IPS DF 4.7 (cell line): ENCODE results near the gene INPP5A.

Experiments
- DNase-seq: peaks from one replicate; pipeline ENCODE4 v3.0.0-alpha.2; 2013; ENCODE audit warnings: low spot score; ENCODE audit errors: extremely low read depth

INPP5A gene

DNA sequence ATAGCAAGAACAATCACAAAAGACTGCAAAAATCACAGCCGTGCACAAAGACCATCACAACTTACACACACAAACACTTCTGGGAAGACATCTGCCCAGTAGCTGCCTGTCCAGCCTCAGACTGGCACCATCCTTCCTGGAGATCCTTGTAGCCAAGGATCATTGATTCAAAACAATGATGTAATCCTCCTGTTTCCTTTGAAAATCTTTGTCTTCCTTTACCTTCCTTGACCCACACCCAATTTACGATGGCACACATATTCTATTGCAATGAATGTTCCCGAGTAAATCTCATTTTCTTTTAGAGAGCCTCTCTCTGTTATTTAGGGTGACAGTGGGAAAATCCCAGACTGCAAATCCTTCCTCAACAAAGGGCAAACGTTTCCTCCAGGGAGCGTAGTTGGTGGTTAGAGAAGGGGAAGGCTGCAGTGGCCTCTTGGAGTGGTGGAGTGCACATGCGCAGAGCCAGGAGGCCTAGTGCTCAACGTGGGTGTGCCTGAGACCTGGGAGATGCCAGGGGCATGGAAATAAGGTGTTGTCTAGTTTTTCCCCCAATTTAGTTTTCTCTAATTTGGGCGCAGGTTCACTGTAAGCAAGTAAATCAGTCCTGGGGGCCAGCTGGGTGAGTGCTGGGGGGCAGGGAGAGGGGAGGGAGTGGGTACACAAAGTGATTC lies 3.1 kb upstream of the INPP5A start:
- no peak for DNase-seq

DNA sequence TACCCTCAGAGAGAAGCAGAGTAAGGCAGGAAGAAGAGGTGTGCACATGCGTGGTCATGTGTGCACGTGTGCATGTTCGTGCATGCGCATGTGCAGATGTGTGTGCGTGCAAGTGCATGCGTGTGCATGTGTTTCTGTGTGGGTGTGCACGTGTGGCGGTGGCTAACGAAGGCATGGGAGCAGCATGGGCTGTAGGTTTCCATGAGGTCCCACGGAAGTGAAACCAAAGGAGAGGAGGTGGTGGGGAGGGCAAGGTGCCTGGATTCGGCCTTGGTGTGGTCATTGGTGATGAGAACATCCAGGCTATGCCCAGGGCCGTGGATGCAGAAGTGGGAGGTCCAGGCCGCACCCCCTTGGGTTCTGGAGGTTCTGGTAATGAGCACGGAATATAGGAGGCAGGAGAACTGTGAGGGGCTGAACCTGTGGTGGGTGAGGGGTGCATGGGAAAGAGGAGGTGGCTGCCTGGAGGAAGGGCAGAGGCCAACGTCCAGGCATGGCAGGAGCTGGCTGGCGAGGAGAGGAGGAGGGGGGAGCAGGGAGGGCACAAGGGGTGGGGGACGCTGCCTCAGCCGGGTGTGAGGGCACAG lies 2.4 kb upstream of the INPP5A start:
- no peak for DNase-seq

DNA sequence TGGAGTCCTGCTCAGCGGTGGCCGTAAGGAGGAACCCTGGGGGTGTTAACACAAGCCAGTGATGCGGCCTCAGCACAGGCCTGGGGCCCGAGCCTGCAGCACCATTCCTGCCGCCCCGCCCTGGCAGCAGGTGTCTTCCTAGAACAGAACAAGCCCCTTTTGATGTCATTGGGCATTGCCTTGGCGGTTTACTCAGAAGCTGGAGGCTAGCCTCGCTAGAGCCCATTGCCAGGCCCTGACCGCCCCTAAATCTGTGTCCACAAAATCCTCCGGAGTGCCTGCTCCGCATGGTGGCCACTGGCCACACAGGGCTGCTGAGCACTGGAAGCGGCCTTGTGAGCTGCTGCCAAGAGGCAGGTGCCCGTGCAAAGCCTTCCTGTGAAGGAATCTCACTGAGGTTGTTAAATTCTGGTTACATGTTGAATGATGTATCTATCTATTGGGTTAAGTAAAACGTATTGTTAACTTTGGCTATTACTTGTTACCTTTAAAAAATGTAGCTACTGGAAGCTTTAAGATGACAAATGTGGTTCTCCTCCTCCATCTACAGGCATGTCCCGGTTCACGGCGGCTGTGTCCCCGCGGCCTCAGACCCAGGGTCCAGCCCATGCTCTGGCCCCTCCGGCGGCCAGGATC lies 1.2 kb upstream of the INPP5A start:
- DNase-seq, result no peak

DNA sequence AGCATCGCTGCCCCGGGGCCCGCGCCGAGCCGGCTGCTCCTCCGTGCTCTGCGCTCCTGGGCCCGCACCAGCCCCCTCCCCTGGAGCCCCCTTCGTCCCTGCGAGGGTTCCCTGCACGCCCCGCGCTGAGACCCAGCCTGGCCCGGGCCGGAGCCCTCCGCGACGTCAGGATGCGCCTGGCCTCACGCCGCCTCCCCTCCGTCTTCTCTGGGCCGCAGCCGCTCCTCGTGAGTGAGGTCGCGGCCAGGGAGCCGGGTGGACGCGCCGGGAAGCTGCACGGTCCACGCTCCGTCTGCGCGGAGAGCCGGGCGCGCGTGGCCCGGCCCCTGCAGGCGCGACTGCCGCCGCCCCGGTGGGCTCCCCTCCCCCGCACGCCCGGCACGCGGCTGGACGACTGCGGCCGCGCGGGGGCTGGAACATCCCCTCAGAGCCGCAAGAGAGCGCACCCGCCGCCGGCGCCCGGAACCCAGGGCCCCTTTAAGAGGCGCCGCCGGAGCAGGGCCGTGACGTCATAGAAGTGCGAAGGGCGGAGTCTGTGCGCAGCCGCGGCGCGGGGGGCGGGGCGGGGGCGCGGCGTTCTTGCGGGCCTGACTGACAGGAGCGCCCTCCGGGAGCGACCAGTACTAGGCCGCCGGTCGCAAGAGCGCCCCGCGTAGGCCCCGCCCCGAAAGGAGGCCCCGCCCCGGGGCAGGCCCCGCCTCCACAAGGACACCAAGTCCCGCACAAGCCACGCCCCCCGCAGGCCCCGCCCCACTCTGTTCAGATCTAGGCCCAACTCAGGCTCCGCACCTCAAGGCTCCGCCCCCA lies 507 bp upstream of the INPP5A start:
- DNase-seq, result no peak

DNA sequence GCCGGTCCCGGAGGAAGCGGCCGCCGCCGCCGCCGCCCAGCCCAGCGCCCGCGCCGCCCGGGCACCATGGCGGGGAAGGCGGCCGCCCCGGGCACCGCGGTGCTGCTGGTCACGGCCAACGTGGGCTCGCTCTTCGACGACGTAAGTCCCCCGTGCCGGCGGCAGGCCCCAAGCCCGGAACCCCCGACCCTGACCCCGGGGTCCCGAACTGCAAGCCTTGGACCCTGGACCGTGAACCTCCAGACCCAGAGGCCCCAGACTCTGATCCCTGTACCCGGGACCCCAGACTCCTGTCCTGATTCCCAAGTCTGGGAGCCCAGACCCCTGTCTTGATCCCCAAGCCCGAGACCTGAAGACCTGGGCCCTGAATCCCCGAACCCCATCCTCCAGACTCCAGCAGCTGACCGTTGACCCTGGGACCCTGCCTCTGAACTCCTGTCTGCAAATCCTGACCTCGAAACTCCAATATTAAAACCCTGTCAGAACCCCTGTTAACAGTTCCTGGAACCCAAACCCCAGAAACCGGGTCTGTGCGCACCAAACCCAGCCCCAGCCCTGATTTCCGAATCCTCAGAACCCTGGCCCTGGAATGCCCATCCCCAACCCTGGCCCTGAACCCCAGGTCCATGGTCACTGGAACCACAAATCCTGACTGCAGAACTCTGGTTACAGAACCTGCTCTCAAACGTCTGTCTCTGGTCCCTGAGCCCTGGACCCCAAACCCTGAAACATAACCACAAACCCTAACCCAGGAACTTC lies 623 bp downstream of the INPP5A start:
- DNase-seq, result no peak

DNA sequence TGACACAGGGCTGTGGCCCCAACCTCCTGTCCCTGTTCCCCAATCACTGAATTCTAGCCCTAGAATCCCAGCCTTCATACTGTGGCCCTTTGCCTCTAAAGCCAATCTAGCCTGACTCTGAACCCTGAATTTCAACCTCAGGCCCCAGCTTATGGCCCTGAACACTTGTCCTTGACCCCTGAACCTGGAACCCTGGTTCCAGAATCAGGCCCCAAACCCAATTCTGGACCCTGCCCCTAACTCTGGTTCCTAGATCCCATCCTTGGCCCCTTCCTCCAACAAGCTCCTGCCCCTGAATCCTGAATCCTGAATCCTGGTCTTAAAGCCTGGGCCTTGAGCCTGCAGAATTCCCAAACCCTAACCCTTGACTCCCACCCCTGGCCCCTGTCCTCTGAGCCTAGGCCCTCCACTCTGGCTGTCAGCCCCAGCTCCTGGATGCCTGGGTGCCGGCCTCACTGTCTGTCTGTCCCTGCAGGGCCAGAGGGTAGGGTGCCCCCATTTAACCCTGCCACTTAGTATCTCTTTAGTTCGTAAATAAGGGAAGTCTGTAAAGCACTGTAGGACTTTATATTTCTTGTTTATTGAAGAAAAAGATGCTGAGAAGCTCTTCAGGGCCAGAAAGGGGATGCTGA lies 1.3 kb downstream of the INPP5A start:
- no peak for DNase-seq

DNA sequence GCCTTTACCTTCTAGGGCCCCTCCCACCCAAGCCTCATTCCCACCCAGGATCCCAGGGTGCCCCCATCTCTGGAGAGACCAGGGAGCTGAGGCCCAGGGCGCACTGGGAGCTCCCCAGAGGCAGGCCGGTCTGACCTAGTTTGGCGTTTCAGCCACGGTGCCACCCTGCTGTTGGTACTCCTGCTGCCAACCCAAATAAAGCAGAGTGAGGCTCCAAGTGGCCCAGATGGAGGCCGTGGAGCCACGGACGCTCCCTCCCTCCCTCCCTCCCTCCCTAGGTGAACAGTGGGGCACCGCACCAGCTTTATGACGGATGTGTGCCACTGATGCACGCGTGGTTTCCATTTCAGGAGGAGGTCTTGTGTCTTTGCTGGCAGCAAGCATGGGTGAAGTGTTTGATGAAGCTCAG lies 1.8 kb downstream of the INPP5A start:
- DNase-seq, result no peak

DNA sequence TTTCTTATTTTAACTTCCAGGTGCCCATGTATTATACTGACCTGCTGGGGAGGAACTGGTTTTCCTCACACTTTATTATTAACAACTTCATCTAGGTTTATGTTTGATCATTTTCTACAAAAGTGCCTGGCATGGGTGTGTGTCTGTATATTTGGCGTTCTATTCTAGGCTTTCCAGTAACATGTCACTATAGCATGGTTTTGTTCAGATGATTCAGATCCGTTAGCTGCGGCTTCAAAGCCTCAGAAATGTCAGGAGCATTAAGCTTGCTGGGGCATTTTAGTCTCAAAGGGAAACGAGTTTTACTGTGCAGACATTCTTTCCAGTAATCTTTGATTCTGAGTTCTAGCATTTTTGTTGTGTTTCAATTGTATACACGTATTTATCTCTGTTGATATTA lies 2.3 kb downstream of the INPP5A start:
- no peak for DNase-seq

DNA sequence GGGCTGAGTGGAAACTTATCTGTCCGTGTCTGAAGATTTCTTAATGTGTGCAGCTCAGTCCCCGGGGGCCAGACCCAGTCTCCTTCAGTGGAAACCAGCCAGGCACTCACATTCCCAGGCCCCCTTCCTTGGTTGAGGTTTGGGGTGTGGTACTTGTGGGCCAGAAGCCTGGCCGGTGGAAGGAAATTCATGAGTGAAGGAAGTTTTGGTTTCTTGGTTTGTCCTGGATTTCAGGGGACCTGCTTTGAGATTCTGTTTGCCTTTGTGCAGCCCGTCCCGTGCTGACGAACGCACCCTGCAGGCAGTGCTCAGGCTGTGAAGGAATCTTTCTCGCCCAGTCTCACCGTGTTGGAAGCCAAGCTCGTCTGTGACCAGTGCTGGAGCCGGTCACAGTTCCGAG lies 2.9 kb downstream of the INPP5A start:
- DNase-seq, result no peak

DNA sequence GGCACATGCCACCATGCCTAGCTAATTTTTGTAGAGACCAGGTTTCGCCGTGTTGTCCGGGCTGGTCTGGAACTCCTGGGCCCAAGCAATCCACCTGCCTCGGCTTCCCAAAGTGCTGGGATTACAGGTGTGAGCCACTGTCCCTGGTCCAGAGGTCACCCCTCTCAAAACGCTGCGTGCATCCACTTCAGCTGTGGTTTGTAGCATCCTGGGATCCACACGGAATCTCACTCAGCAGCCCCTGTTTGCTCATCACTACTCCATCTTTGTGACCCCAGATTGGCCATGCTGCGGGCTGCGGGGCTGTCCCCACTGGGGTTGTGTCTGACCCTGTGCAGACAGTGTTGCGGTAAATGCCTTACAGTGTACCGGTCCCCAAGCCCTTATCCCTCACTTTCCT lies 3.5 kb downstream of the INPP5A start:
- no peak for DNase-seq

DNA sequence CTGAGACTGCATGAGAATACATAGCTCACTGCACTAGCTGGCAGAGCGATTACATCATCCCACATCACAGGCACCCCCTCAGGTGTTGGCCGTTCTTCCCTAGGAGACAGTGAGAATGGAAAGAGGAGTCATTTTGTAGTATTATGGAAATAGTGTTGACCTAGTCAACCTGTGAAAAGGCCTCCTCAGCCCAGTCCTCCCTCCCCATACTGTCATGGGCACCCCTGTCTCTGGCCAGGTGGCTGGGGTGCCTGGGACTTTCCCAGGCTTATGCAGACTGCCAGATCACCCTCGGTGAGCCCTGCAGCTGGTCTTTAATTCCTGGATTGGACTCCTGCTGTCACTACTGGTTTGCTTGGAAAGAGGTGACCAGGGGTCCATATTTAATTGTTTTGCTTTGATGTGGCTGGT lies 4.0 kb downstream of the INPP5A start:
- DNase-seq, result no peak

DNA sequence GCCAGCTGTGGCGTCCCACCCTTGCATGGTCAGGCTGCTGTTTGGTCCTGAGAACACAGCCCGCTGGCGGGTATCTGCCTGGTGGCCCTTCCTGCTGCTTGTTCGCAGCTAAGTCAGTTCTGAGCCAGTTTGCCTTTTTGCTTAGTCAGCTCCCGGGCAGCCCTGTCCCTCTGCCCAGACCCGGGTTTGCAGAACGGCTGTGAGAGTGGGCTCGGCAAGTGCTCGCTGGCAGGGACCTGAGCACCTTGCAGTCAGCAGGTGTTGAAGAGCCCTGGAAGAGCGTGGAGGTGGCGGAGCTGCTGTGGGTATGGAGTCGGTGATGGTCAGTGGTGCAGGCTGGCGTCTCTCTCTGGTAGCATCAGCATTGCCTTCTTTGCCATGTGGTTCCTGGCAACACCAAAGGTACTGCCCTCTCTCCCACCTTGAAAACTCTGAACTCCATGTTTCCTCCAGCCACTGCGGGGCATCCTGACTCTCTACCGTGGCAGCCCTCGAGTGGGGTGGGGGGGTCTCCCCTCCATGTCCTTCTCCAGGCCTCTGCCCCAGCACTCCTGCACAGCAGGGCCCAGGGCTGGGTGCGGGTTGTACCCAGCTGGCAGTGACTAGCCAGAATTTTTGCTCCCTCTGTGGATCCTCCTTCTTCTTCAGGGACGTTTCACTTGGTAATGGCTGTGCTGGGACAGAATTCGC lies 4.6 kb downstream of the INPP5A start:
- no peak for DNase-seq

DNA sequence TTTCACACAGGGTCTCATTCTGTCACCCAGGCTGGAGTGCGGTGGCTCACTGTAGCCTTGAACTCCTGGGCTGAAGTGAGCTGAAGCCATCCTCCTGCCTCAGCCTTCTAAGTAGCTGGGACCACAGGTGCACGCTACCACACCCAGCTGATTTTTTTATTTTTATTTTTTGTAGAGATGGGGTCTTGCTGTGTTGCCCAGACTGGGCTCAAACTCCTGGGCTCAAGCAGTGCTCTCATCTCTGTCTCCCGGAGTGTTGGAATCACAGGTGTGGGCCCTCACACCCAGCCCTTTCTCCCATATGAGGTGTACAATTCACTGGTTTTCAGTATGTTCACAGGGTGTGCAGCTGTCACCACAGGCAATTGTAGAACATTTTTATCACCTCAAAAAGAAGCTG lies 5.2 kb downstream of the INPP5A start:
- DNase-seq, result no peak

DNA sequence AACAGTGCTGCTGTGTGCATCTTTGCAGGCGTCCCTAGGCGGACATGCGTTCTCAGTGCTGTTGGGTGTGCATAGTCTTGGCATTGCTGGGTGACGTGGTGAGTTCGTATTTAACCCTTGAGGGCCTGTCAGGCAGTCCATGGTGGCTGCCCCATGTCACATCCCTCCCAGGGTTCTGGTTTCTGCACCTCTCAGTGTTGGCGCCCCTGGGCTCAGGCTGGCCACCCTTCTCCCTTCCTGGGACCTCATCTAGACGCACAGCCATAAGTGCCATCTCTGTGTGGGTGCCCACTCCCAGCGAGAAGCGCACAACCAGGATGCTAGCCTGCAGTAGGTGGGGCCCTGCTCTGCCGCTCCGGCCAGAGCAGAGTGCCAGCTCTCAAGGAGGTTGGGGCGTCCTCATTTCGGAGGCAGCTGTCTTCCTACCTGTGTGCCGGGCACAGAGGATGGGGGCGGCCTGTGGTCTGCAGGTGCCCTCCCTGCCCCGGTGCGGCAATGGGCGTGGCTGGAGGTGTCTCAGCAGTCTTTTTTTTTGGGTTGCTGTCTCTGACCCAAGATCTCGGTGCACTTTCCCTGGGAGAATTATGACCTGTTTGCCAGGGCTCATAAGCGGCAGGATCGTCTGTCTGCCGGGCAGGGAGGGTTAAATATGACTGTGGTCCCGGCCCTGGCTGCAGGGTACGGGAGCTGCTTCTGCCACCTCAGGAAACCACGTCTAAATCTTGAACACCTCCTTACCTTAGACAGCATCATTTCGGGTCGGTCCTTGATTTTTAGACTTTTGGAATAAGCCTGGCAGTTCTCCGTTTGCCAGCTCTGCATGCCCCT lies 6.5 kb downstream of the INPP5A start:
- DNase-seq, result no peak

DNA sequence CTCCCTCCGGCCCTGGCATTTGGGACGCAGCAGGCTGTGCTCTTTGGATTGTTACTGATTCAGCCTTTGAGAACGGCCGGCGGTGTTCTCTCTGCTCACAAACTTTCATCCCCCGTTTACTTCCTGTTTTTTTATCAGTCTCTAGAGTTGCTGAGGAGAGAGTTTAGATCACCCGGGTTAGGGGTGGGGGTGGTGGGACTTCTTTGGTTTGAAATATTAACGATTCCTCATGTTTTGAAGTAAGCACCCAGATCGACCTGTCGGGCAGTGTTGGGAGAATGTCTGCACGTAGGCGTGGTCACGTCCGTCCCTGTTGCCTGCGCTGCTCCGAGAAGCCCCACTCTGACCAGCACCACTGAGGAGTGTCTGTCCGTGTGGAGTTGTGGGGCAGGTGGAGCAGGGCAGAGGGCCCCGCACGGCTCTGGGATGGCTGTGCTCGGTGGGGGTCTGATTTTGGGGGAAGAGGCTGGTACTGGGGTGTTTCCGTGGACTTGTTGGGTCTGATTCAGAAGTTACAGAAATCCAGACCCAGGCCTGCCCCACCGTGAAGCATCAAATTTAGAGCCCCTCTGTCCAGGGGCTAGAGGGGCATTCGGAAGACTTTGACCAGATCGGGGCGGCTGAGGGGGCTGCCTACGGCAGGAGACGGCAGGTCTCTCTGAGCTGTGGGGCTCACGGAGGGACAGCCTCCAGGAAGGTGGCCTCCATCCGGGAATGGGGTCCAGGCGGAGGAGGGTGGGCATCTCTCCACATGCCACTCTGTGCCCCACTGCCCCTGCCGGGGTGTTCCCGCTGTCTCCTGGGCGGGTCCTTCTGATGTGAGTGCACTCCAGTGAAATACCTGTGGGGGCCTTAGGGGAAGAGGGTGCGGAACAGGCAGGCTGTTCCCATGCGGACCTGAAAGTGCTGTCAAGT lies 7.4 kb downstream of the INPP5A start:
- DNase-seq, result no peak

DNA sequence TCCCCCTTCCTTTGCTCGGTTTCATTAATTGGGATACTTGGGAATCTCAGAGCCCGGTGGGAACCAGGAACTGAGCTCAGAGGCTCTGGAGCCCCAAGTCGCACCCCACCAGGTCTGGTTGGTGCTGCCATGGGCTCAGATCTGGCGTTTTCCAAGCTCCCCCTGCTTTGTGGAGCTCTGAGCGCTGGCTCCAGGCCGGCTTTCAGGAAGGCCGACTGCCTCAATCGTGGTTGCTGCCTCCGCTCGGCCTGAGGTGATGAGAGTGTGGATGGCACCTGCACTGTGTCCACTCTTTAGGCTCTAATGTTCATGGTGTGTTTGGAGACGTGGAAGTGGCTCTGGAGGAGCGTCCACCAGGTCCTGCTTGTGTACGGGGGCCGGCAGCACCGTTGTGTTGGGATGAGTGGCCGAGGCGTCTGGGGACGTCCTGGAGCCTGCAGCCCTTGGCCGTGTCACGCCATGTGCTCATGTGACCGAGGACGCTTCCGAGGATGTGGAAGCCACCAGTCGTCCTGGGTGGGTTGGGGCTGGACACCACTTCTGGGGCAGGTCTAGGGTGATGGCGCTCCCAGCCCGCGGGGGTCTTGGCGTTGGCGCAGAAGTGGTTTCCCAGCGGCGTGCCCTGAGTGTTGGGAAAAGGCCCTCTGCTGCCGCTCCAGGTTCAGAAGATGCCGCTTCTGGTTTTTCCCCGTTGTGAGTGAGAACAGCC lies 8.2 kb downstream of the INPP5A start:
- DNase-seq, result no peak

DNA sequence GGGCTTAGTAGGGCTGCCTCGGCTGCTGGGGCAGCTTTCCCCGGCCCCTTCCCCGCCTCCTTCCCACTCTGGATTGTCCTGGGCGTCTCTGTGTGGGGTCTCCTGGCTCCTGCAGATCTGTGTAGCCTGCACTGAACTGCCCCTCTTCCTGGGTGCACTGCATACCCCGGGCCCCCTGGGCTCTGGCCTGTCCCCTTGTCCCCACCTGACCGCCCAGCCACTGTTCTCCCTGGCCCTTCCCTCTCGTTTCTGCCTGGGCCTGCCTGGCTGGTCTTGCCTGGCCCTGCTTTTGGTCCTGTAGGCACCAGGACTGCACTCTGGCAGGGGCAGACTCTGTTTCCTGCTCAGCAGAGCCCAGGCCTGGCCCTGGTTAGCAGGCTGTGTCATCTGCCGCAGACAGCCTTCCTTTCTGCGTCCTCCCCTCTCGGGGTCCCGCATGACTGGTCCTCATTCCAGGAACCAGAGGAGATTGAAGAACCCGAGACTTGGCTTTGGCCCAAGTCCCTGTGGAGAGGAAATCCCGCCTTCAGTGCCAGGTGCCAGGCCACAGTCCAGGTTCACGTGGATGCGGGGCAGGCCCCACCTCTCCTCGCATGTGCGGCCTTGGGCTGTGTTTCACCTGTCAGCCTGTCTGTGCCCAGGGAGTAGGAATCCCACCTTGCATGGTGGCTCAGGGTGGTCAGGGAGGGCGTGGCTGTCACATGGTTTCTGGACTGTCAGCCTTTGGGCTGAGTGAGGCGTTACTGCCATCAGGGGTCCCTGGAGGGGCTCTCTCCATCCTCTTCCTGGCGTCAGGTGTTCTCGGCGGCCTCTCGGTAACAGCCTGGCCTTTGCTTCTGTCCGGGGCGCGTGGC lies 9.2 kb downstream of the INPP5A start:
- DNase-seq, result no peak
